Natural killer cell (primary cell): ENCODE measurements around the gene MOGAT3. TPM values are rescaled to one million over a fixed set of nuclear protein-coding genes. Genes with fewer than 3 reads are reported as not detected.

ENCODE experiments used
- ATAC-seq, 3 donors: fragments of 150-1000 bp in 2 of 3; fragments of 200-7000 bp in 1 of 3; cut with Tn5 transposase; 1 replicate in 1 of 3; 2 replicates in 2 of 3; pipeline ENCODE4 v1.10.0; 2021; ENCODE audit warnings: mild to moderate bottlenecking in 2 of 3, moderate library complexity in 2 of 3
- DNase-seq, 2 donors: peaks; one replicate each; pipeline versions ENCODE4 v3.0.0 to v3.0.0-alpha.2; 2013 to 2021; ENCODE audit warnings: mixed read lengths in 1 of 2
- H3K27ac ChIP-seq: one replicate; pipeline ENCODE4 v1.5.1; 2013; ENCODE audit warnings: mild to moderate bottlenecking, low read length
- H3K27me3 ChIP-seq: one replicate; pipeline ENCODE4 v1.6.1; 2013; ENCODE audit warnings: low read length; ENCODE audit not compliant: control insufficient read depth, insufficient read depth
- H3K36me3 ChIP-seq: one replicate; pipeline ENCODE4 v1.6.1; 2013; ENCODE audit warnings: low read length; ENCODE audit not compliant: control insufficient read depth, insufficient read depth
- H3K4me1 ChIP-seq: one replicate; pipeline ENCODE4 v1.6.1; 2013; ENCODE audit warnings: low read length; ENCODE audit not compliant: control insufficient read depth, insufficient read depth
- H3K4me3 ChIP-seq: one replicate; pipeline ENCODE4 v1.5.1; 2013; ENCODE audit warnings: low read length
- H3K9me3 ChIP-seq: one replicate; pipeline ENCODE4 v1.6.1; 2013; ENCODE audit warnings: low read length; ENCODE audit not compliant: control insufficient read depth, insufficient read depth
- H3K27ac Mint-ChIP-seq, 2 donors: one replicate each; pipeline ENCODE4 v1.8.0; 2022; ENCODE audit warnings: mild to moderate bottlenecking in 2 of 2, mixed read lengths in 2 of 2, moderate library complexity in 1 of 2
- H3K27me3 Mint-ChIP-seq, 2 donors: one replicate each; pipeline ENCODE4 v1.8.0; 2022; ENCODE audit warnings: low read depth in 2 of 2, mixed read lengths in 2 of 2
- H3K36me3 Mint-ChIP-seq: one replicate; pipeline ENCODE4 v1.8.0; 2022; ENCODE audit warnings: mixed read lengths
- H3K4me1 Mint-ChIP-seq, 2 donors: one replicate each; pipeline ENCODE4 v1.8.0; 2022; ENCODE audit warnings: mixed read lengths in 2 of 2
- H3K4me3 Mint-ChIP-seq: one replicate; pipeline ENCODE4 v1.8.0; 2022; ENCODE audit warnings: mild to moderate bottlenecking, moderate library complexity, mixed read lengths
- H3K9me3 Mint-ChIP-seq, 2 donors: one replicate each; pipeline ENCODE4 v1.8.0; 2022; ENCODE audit warnings: mixed read lengths in 2 of 2
- WGBS: methylation state at CpG from one replicate; pipeline ENCODE4 v1.1.7; 2013; ENCODE audit warnings: missing lambda C conversion rate; ENCODE audit not compliant: insufficient coverage; 5-methylcytosine and 5-hydroxymethylcytosine counted together
- intact Hi-C: fragments of 100-400 bp; cut with micrococcal nuclease; formaldehyde crosslinking; loops from one replicate; pipeline ENCODE4 v1.14.2; 2022
- total RNA-seq, 4 donors: library from RNA; stranded (reverse); fragments of 120-200 nt in 1 of 4; gene quantifications; one replicate each; pipeline versions ENCODE4 v1.2.3 to v1.2.4, GENCODE V29; 2013 to 2022
- TF ChIP-seq, protein P1 (sequence below): fragments of 200-600 bp; IDR thresholded peaks from one replicate; pipeline ENCODE4 v1.8.0; 2022; ENCODE audit warnings: antibody characterized with exemption

MOGAT3 gene, protein sequence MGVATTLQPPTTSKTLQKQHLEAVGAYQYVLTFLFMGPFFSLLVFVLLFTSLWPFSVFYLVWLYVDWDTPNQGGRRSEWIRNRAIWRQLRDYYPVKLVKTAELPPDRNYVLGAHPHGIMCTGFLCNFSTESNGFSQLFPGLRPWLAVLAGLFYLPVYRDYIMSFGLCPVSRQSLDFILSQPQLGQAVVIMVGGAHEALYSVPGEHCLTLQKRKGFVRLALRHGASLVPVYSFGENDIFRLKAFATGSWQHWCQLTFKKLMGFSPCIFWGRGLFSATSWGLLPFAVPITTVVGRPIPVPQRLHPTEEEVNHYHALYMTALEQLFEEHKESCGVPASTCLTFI
- total RNA-seq: not detected
- not detected for total RNA-seq (2013)

DNA sequence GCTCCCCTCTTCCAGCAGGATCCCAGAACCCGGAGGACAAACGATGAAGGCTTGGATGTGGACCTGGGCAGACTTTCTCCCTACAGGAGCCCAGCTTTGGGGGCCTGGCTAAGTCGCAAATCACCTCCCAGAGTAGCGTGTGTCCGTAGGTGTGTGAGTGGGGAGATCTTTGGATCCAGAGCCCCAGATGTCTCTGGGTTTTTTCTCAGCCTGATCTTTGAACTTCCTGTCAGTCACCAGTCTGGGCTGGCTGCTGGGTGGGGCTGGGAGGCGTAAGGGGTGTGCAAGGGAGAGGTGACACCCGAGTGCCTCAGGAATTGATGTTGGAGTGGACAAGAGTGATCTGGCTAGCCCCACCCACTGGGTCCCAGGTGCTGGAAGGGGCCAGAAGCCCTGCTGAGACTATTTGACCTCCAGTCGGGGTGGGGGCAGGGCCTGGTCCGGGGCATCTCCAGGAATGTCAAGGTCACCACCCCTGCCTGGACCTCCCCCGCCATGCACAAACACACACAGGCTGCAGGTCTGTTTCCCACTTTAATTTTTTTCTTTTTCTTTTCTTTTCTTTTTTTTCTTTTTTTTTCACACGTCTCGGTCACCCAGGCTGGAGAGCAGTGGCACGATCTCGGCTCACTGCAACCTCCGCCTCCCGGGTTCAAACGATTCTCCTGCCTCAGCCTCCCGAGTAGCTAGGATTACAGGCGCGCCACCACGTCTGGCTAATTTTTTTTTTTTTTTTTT is at the start of gene MOGAT3:
Gene MOGAT3, minus strand, starts transcription at position 175 of the 738 bp plus-strand sequence. CDS start 182 bp downstream, outside the sequence.
- WGBS: 32% methylated on average over 18 of the region's 21 CpGs
- Mint-ChIP-seq H3K27me3 (peaks cover 16 to 31% of the 10 kb centered on the region in 2 donors), H3K4me3 (no peak within 1 kb of the TSS)

DNA sequence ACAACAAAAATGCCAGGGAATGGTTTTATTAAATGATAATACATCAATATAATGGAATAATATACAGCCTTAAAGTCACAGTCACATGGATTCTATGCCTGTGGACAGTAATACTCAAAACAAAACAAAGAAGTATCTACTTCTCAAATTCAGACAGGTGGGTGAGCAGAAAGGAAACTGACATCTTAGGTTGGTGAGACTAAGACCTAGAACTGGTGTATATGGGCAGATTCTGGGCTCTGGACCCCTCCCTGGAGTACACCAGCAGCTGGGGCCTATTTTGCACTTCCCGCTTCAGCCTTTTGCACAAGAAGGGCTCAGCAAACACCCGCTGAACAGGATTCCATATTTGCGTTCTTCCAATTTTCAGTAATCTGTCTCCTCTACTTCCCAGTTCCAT is 49.5 kb upstream of the MOGAT3 start:
- H3K9me3 Mint-ChIP-seq: no peaks in the 10 kb centered on the region
- TF ChIP-seq, protein P1, sequence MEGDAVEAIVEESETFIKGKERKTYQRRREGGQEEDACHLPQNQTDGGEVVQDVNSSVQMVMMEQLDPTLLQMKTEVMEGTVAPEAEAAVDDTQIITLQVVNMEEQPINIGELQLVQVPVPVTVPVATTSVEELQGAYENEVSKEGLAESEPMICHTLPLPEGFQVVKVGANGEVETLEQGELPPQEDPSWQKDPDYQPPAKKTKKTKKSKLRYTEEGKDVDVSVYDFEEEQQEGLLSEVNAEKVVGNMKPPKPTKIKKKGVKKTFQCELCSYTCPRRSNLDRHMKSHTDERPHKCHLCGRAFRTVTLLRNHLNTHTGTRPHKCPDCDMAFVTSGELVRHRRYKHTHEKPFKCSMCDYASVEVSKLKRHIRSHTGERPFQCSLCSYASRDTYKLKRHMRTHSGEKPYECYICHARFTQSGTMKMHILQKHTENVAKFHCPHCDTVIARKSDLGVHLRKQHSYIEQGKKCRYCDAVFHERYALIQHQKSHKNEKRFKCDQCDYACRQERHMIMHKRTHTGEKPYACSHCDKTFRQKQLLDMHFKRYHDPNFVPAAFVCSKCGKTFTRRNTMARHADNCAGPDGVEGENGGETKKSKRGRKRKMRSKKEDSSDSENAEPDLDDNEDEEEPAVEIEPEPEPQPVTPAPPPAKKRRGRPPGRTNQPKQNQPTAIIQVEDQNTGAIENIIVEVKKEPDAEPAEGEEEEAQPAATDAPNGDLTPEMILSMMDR: no peak
- peak overlapping the region; percentile 39 to 68 for H3K27ac Mint-ChIP-seq
- no peaks in the 10 kb centered on the region for H3K27me3 Mint-ChIP-seq
- peak overlapping the region; percentile 100 for H3K4me3 Mint-ChIP-seq
- H3K4me1 ChIP-seq: peaks cover 30% of the 10 kb centered on the region
- H3K36me3 Mint-ChIP-seq: peaks cover 5% of the 10 kb centered on the region
- H3K27me3 ChIP-seq: no peaks in the 10 kb centered on the region
- intact Hi-C loops: no loop called here
- H3K4me1 Mint-ChIP-seq: peaks cover 36 to 42% of the 10 kb centered on the region in 2 donors
- no peak overlapping the region for H3K27ac ChIP-seq
- H3K4me3 ChIP-seq: no peak overlapping the region
- no peaks in the 10 kb centered on the region for H3K9me3 ChIP-seq
- WGBS: 90% methylated on average over 3 of the region's 3 CpGs
- peaks cover 9% of the 10 kb centered on the region for H3K36me3 ChIP-seq
- no peak for DNase-seq
- no peak for ATAC-seq

More for the DNA sequence above, at the start of gene MOGAT3:
- TF ChIP-seq, protein P1: no peak
- Histone ChIP-seq H3K27ac (no peak within 1 kb of the TSS), H3K4me3 (no peak within 1 kb of the TSS), H3K9me3 (no peaks in the 10 kb centered on the region), H3K4me1 (peaks cover 16% of the 10 kb centered on the region), H3K27me3 (peaks cover 17% of the 10 kb centered on the region), H3K36me3 (no peaks in the 10 kb centered on the region)
- ATAC-seq (no peak), DNase-seq (no peak)
- Mint-ChIP-seq H3K9me3 (no peaks in the 10 kb centered on the region), H3K27ac (no peak within 1 kb of the TSS), H3K36me3 (no peaks in the 10 kb centered on the region), H3K4me1 (peaks cover 0 to 9% of the 10 kb centered on the region in 2 donors)
- intact Hi-C loops: no loop called here

DNA sequence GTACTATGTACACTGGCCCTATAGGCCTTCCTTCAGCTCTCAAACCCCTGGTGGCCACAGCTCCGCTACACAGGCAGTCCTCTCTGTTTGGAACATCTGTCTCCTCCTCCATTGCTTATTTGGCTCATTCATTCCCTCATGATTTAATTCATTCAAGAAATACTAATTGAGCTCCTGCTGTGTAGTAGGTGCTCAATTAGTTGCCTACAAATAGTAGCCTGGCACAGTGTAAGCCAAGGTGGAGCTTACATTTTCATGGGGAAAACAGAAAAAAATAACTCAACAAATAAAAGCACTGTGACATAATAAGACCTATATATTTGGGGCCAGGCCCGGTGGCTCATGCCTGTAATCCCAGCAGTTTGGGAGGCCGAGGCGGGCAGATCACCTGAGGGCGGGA is 47.4 kb upstream of the MOGAT3 start:
- no peak for ATAC-seq
- peaks cover 9% of the 10 kb centered on the region for H3K36me3 ChIP-seq
- H3K9me3 ChIP-seq: no peaks in the 10 kb centered on the region
- intact Hi-C loops: no loop called here
- no peaks in the 10 kb centered on the region for H3K9me3 Mint-ChIP-seq
- peaks cover 5% of the 10 kb centered on the region for H3K36me3 Mint-ChIP-seq
- 100% methylated on average over 5 of the region's 5 CpGs for WGBS
- peaks cover 45% of the 10 kb centered on the region for H3K4me1 ChIP-seq
- H3K27me3 ChIP-seq: no peaks in the 10 kb centered on the region
- peaks cover 47 to 60% of the 10 kb centered on the region in 2 donors for H3K4me1 Mint-ChIP-seq
- H3K4me3 Mint-ChIP-seq: no peak overlapping the region
- peak overlapping the region in 1 of 2 donors; percentile 39 for H3K27ac Mint-ChIP-seq
- no peak overlapping the region for H3K27ac ChIP-seq
- no peaks in the 10 kb centered on the region for H3K27me3 Mint-ChIP-seq
- TF ChIP-seq, protein P1: no peak
- no peak for DNase-seq
- no peak overlapping the region for H3K4me3 ChIP-seq
